WTC11 (cell line): ENCODE results near the gene TSPAN7. TPM values are rescaled to one million over a fixed set of nuclear protein-coding genes. Genes with fewer than 3 reads are reported as not detected.

Experiments
- ATAC-seq: fragments of 200-7000 bp; cut with Tn5 transposase; 2 replicates; pipeline ENCODE4 v1.10.0; 2021; ENCODE audit warnings: mild to moderate bottlenecking, moderate library complexity
- CTCF ChIA-PET: fragments of 300-600 bp; sonication (Branson Sonifier 250); formaldehyde crosslinking; loops from one replicate; lab custom pipeline; 2021; ENCODE audit warnings: antibody characterized with exemption; lab: Charles Lee
- POLR2A ChIA-PET: fragments of 350-600 bp; sonication (Branson Sonifier 250); formaldehyde crosslinking; loops from one replicate; lab custom pipeline; 2021; ENCODE audit warnings: antibody characterized with exemption; lab: Charles Lee
- DNase-seq: peaks from one replicate; pipeline ENCODE4 v3.0.0; 2021; ENCODE audit warnings: low spot score
- H3K27ac Mint-ChIP-seq: 2 replicates; pipeline ENCODE4 v1.8.0; 2021; ENCODE audit warnings: mixed read lengths
- H3K27me3 Mint-ChIP-seq: 2 replicates; pipeline ENCODE4 v1.8.0; 2021; ENCODE audit warnings: low read depth, mild to moderate bottlenecking, moderate library complexity, mixed read lengths
- H3K36me3 Mint-ChIP-seq: 2 replicates; pipeline ENCODE4 v1.8.0; 2021; ENCODE audit warnings: mixed read lengths
- H3K4me1 Mint-ChIP-seq: 2 replicates; pipeline ENCODE4 v1.8.0; 2022; ENCODE audit warnings: mixed read lengths
- H3K4me3 Mint-ChIP-seq: 2 replicates; pipeline ENCODE4 v1.8.0; 2021; ENCODE audit warnings: mild to moderate bottlenecking, moderate library complexity, mixed read lengths
- H3K9me3 Mint-ChIP-seq: 2 replicates; pipeline ENCODE4 v1.8.0; 2021; ENCODE audit warnings: mixed read lengths
- AR ChIP-seq: fragments of 250-450 bp; sonication (Bioruptor Pico); IDR thresholded peaks from 2 replicates; pipeline ENCODE4 v1.9.0; 2021; ENCODE audit warnings: mild to moderate bottlenecking
- ARID4B ChIP-seq: sonication (generic); formaldehyde crosslinking; IDR thresholded peaks from 2 replicates; pipeline ENCODE4 v1.8.0; 2023; ENCODE audit warnings: missing genetic modification reagents, mild to moderate bottlenecking, borderline replicate concordance
- CREM ChIP-seq: sonication (generic); formaldehyde crosslinking; IDR thresholded peaks from 2 replicates; pipeline ENCODE4 v1.8.1; 2022; ENCODE audit warnings: mild to moderate bottlenecking, missing genetic modification reagents, moderate library complexity
- E2F5 ChIP-seq: sonication (generic); formaldehyde crosslinking; IDR thresholded peaks from 2 replicates; pipeline ENCODE4 v1.8.1; 2022; ENCODE audit warnings: mild to moderate bottlenecking, moderate library complexity, missing genetic modification reagents
- EMX1 ChIP-seq: fragments of 250-450 bp; sonication (Bioruptor Pico); IDR thresholded peaks from 2 replicates; pipeline ENCODE4 v1.8.0; 2021; ENCODE audit warnings: mild to moderate bottlenecking
- ETV6 ChIP-seq: sonication (generic); formaldehyde crosslinking; IDR thresholded peaks from 2 replicates; pipeline ENCODE4 v1.8.1; 2022; ENCODE audit warnings: mild to moderate bottlenecking, missing genetic modification reagents
- GRHL2 ChIP-seq: fragments of 250-450 bp; sonication (Bioruptor Pico); IDR thresholded peaks from 2 replicates; pipeline ENCODE4 v1.8.0; 2022; ENCODE audit warnings: mild to moderate bottlenecking, moderate library complexity; ENCODE audit not compliant: insufficient replicate concordance, severe bottlenecking
- HMGA2 ChIP-seq: fragments of 250-450 bp; sonication (Bioruptor Pico); IDR thresholded peaks from 2 replicates; pipeline ENCODE4 v1.4.0; 2021; ENCODE audit warnings: mild to moderate bottlenecking, moderate library complexity
- NFYB ChIP-seq: sonication (generic); formaldehyde crosslinking; conservative IDR thresholded peaks from 2 replicates; pipeline ENCODE4 v1.8.0; 2022; ENCODE audit warnings: low read depth, missing genetic modification reagents
- NR1H2 ChIP-seq: sonication (generic); formaldehyde crosslinking; IDR thresholded peaks from 2 replicates; pipeline ENCODE4 v1.9.0; 2021; ENCODE audit warnings: mild to moderate bottlenecking, moderate library complexity, missing genetic modification reagents
- OVOL2 ChIP-seq: fragments of 250-450 bp; sonication (Bioruptor Pico); IDR thresholded peaks from 2 replicates; pipeline ENCODE4 v1.9.0; 2021; ENCODE audit warnings: mild to moderate bottlenecking, borderline replicate concordance
- SMAD3 ChIP-seq: sonication (generic); formaldehyde crosslinking; IDR thresholded peaks from 2 replicates; pipeline ENCODE4 v1.8.0; 2022; ENCODE audit warnings: missing genetic modification reagents, mild to moderate bottlenecking, borderline replicate concordance
- TEAD1 ChIP-seq: sonication (generic); formaldehyde crosslinking; IDR thresholded peaks from 2 replicates; pipeline ENCODE4 v1.8.0; 2022; ENCODE audit warnings: mild to moderate bottlenecking, missing genetic modification reagents
- ZNF423 ChIP-seq: fragments of 250-450 bp; sonication (Bioruptor Pico); IDR thresholded peaks from 2 replicates; pipeline ENCODE4 v2.1.2; 2022; ENCODE audit warnings: mild to moderate bottlenecking, moderate library complexity
- ZNF671 ChIP-seq: fragments of 250-450 bp; sonication (Bioruptor Pico); IDR thresholded peaks from 2 replicates; pipeline ENCODE4 v1.8.0; 2021; ENCODE audit warnings: mild to moderate bottlenecking
- total RNA-seq: library from RNA; stranded (reverse); gene quantifications from 3 replicates; pipeline ENCODE4 v1.2.3, GENCODE V29; 2021
- TF ChIP-seq, protein P1 (sequence below): sonication (generic); formaldehyde crosslinking; IDR thresholded peaks from 2 replicates; pipeline ENCODE4 v1.8.1; 2022; ENCODE audit warnings: missing genetic modification reagents, borderline replicate concordance
- TF ChIP-seq, protein P2 (sequence below): sonication (generic); formaldehyde crosslinking; IDR thresholded peaks from 2 replicates; pipeline ENCODE4 v1.8.1; 2022; ENCODE audit warnings: low read depth, missing genetic modification reagents, borderline replicate concordance
- TF ChIP-seq, protein P3 (sequence below): sonication (generic); formaldehyde crosslinking; IDR thresholded peaks from 2 replicates; pipeline ENCODE4 v1.8.0; 2022; ENCODE audit warnings: mild to moderate bottlenecking, missing genetic modification reagents

Gene TSPAN7
- total RNA-seq, 1 experiment from 2014 or later, result 10.8 TPM

- DNase-seq (no peak), ATAC-seq (no peak)
- ChIA-PET POLR2A (no interaction called here), CTCF (no interaction called here)
- Mint-ChIP-seq H3K4me3 (no peak overlapping the region), H3K27me3 (peaks cover 2% of the 10 kb centered on the region; the same call in 1 of the 2 replicates), H3K27ac (no peak overlapping the region), H3K4me1 (peaks cover 4% of the 10 kb centered on the region; the same call in 1 of the 2 replicates), H3K36me3 (no peaks in the 10 kb centered on the region), H3K9me3 (no peaks in the 10 kb centered on the region)
- TF ChIP-seq, protein P1, sequence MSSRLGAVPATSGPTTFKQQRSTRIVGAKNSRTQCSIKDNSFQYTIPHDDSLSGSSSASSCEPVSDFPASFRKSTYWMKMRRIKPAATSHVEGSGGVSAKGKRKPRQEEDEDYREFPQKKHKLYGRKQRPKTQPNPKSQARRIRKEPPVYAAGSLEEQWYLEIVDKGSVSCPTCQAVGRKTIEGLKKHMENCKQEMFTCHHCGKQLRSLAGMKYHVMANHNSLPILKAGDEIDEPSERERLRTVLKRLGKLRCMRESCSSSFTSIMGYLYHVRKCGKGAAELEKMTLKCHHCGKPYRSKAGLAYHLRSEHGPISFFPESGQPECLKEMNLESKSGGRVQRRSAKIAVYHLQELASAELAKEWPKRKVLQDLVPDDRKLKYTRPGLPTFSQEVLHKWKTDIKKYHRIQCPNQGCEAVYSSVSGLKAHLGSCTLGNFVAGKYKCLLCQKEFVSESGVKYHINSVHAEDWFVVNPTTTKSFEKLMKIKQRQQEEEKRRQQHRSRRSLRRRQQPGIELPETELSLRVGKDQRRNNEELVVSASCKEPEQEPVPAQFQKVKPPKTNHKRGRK (CRISPR knock-in tag), result no peak
- TF ChIP-seq ZNF423 (CRISPR knock-in tag), result no peak
- TF ChIP-seq HMGA2, result no peak
- no peak for TF ChIP-seq ZNF671 (CRISPR knock-in tag)
- TF ChIP-seq, protein P2, sequence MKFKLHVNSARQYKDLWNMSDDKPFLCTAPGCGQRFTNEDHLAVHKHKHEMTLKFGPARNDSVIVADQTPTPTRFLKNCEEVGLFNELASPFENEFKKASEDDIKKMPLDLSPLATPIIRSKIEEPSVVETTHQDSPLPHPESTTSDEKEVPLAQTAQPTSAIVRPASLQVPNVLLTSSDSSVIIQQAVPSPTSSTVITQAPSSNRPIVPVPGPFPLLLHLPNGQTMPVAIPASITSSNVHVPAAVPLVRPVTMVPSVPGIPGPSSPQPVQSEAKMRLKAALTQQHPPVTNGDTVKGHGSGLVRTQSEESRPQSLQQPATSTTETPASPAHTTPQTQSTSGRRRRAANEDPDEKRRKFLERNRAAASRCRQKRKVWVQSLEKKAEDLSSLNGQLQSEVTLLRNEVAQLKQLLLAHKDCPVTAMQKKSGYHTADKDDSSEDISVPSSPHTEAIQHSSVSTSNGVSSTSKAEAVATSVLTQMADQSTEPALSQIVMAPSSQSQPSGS (CRISPR knock-in tag), result no peak
- no peak for TF ChIP-seq E2F5 (CRISPR knock-in tag)
- no peak for TF ChIP-seq NFYB (CRISPR knock-in tag)
- TF ChIP-seq CREM (CRISPR knock-in tag), result no peak
- no peak for TF ChIP-seq AR
- TF ChIP-seq GRHL2, result no peak
- TF ChIP-seq, protein P3, sequence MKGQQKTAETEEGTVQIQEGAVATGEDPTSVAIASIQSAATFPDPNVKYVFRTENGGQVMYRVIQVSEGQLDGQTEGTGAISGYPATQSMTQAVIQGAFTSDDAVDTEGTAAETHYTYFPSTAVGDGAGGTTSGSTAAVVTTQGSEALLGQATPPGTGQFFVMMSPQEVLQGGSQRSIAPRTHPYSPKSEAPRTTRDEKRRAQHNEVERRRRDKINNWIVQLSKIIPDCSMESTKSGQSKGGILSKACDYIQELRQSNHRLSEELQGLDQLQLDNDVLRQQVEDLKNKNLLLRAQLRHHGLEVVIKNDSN (CRISPR knock-in tag), result no peak
- TF ChIP-seq SMAD3, result no peak
- TF ChIP-seq EMX1 (CRISPR knock-in tag), result no peak
- no peak for TF ChIP-seq OVOL2 (CRISPR knock-in tag)
- TF ChIP-seq TEAD1 (CRISPR knock-in tag), result no peak
- no peak for TF ChIP-seq NR1H2 (CRISPR knock-in tag)
- no peak for TF ChIP-seq ARID4B (CRISPR knock-in tag)
- TF ChIP-seq ETV6 (CRISPR knock-in tag), result no peak
Observed at GRCh38 chrX:38649674-38650647, 88.6 kb downstream of the TSPAN7 start.
